HEK293T (cell line): ENCODE results near the gene STAT5A.
"Not testable (repeated sequence)": the region's sequence is repeated elsewhere in the genome, so short reads cannot be mapped to it uniquely, and the experiment has no call there.

ENCODE experiments used
- ARNT ChIP-seq: fragments of 450-650 bp; IDR thresholded peaks from 2 replicates; pipeline ENCODE4 v1.6.1; 2017; ENCODE audit warnings: mild to moderate bottlenecking
- FOXA1 ChIP-seq: fragments of 450-650 bp; IDR thresholded peaks from 2 replicates; pipeline ENCODE4 v1.6.1; 2016; ENCODE audit warnings: mild to moderate bottlenecking
- FOXK2 ChIP-seq: fragments of 450-650 bp; IDR thresholded peaks from 2 replicates; pipeline ENCODE4 v1.6.1; 2016; ENCODE audit warnings: mild to moderate bottlenecking
- LEF1 ChIP-seq: fragments of 450-650 bp; IDR thresholded peaks from 2 replicates; pipeline ENCODE4 v1.6.1; 2017; ENCODE audit warnings: mild to moderate bottlenecking, borderline replicate concordance

DNA sequence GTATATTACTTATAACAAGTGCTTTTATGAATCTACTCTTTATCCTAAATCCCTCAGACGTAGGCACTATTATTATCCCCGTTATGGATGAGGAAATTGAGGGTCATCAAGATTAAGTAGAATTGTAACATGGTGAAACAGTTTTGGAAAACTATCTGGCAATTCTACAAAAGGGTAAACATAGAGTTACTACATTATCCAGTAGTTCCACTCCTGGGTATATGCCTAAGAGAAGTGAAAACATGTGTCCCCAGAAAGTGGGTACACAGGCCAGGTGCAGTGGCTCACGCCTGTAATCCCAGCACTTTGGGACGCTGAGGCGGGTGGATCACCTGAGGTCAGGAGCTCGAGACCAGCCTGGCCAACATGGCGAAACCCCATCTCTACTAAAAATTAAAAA lies 48.7 kb upstream of the STAT5A start:
- not testable (repeated sequence) for TF ChIP-seq LEF1, FOXA1, FOXK2, ARNT
